Measurements from ENCODE around the gene ANKRD23. TPM values are rescaled to one million over a fixed set of nuclear protein-coding genes. Genes with fewer than 3 reads are reported as not detected.

Gene ANKRD23
- total and polyA plus RNA-seq, 10 donors, result 2.4 to 19.8 (median 5.9) TPM

- peak; percentile 76 for DNase-seq
- no peaks in the 10 kb centered on the region for H3K9me3 ChIP-seq
- H3K27ac ChIP-seq, result peak overlapping the region in 6 of 8 donors; percentile 22 to 79 (median 66)
- peaks cover 0 to 16% (median 0%) of the 10 kb centered on the region in 7 donors for H3K27me3 ChIP-seq (replicated peaks in 1 of 7)
- H3K4me1 ChIP-seq, result peaks cover 43 to 93% (median 64%) of the 10 kb centered on the region in 6 donors
- TF ChIP-seq POLR2A (IDR thresholded peaks at IDR 0.05), result no peak
- peak in 1 of 3 donors; percentile 20 for TF ChIP-seq POLR2AphosphoS5 (IDR thresholded peaks at IDR 0.05)
- no peak for TF ChIP-seq CTCF (IDR thresholded peaks at IDR 0.05 in 8 of 11, conservative IDR thresholded peaks at IDR 0.05 in 3 of 11)
- H3K36me3 ChIP-seq, result no peaks in the 10 kb centered on the region
- H3K4me3 ChIP-seq, result no peak overlapping the region
- WGBS, 5 donors, result 56 to 76% (median 67%) methylated on average over 17 to 23 of the region's 23 CpGs
- intact Hi-C loops (cut with DNase I; ENCODE audit: low total_unique reads), result no loop called here
These were observed 41.9 kb upstream of the ANKRD23 start for GRCh38 chr2:96885432-96886347.

GRCh38 chr2:96884299-96885094, 40.7 kb upstream of the ANKRD23 start:
- peak in 2 of 3 donors; percentile 50 to 69 for TF ChIP-seq POLR2AphosphoS5 (IDR thresholded peaks at IDR 0.05)
- TF ChIP-seq CTCF (IDR thresholded peaks at IDR 0.05 in 8 of 11, conservative IDR thresholded peaks at IDR 0.05 in 3 of 11), result no peak
- no peak overlapping the region for H3K4me3 ChIP-seq
- peaks cover 43 to 91% (median 63%) of the 10 kb centered on the region in 6 donors for H3K4me1 ChIP-seq
- no peak for DNase-seq
- H3K27ac ChIP-seq, result peak overlapping the region in 7 of 8 donors; percentile 5 to 79 (median 64)
- 67 to 79% (median 73%) methylated on average over 17 to 19 of the region's 19 CpGs for WGBS, 5 donors
- H3K9me3 ChIP-seq, result no peaks in the 10 kb centered on the region
- H3K27me3 ChIP-seq (replicated peaks in 1 of 7), result peaks cover 0 to 16% (median 0%) of the 10 kb centered on the region in 7 donors
- no peaks in the 10 kb centered on the region for H3K36me3 ChIP-seq
- intact Hi-C loops (cut with DNase I; ENCODE audit: low total_unique reads), result no loop called here

DNA sequence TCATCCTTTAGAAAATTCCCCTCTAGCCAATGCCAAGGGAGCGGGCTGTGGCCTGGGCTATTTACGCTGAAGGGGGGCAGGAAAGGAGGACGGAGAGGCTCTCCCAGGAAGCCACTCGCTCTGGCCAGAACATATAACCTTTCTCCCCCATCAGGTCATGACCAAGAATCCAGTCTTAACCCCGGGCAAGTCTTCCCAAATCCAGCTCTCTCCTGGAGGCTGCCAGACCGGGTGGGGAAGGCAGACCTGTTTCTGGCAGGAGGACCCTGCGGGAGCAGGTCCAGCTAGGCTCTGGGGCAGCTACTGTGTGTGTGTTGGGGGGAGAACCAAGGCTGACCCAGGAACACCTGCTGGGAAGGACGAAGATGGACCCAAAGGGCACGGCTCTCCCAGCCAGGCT, 39.5 kb upstream of the ANKRD23 start:
- H3K9me3 ChIP-seq, result no peaks in the 10 kb centered on the region
- no peak overlapping the region for H3K4me3 ChIP-seq
- DNase-seq, result peak; percentile 67
- H3K36me3 ChIP-seq, result no peaks in the 10 kb centered on the region
- peaks cover 0 to 16% (median 0%) of the 10 kb centered on the region in 7 donors for H3K27me3 ChIP-seq (replicated peaks in 1 of 7)
- intact Hi-C loops (cut with DNase I; ENCODE audit: low total_unique reads), result no loop called here
- H3K27ac ChIP-seq, result peak overlapping the region in 7 of 8 donors; percentile 22 to 79 (median 64)
- peaks cover 37 to 93% (median 61%) of the 10 kb centered on the region in 6 donors for H3K4me1 ChIP-seq
- TF ChIP-seq POLR2AphosphoS5 (IDR thresholded peaks at IDR 0.05) (peak in 2 of 3 donors; percentile 40 to 42), POLR2A (IDR thresholded peaks at IDR 0.05) (no peak), CTCF (IDR thresholded peaks at IDR 0.05 in 8 of 11, conservative IDR thresholded peaks at IDR 0.05 in 3 of 11) (no peak)
- 61 to 85% (median 81%) methylated on average over 6 to 9 of the region's 9 CpGs for WGBS, 5 donors
